ENCODE measurements around the gene HMOX2.

GRCh38 chr16:4523686-4524085, 47.5 kb downstream of the HMOX2 start:
- TF ChIP-seq, protein P1, sequence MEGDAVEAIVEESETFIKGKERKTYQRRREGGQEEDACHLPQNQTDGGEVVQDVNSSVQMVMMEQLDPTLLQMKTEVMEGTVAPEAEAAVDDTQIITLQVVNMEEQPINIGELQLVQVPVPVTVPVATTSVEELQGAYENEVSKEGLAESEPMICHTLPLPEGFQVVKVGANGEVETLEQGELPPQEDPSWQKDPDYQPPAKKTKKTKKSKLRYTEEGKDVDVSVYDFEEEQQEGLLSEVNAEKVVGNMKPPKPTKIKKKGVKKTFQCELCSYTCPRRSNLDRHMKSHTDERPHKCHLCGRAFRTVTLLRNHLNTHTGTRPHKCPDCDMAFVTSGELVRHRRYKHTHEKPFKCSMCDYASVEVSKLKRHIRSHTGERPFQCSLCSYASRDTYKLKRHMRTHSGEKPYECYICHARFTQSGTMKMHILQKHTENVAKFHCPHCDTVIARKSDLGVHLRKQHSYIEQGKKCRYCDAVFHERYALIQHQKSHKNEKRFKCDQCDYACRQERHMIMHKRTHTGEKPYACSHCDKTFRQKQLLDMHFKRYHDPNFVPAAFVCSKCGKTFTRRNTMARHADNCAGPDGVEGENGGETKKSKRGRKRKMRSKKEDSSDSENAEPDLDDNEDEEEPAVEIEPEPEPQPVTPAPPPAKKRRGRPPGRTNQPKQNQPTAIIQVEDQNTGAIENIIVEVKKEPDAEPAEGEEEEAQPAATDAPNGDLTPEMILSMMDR (IDR thresholded peaks at IDR 0.05; ENCODE audit: poor library complexity) = no peak
- TF ChIP-seq EZH2 (IDR thresholded peaks at IDR 0.05; ENCODE audit: borderline replicate concordance) (no peak), EZH2phosphoT487 (IDR thresholded peaks at IDR 0.05; ENCODE audit: low read depth, severe bottlenecking, unreplicated experiment) (no peak)
